NB4 (cell line): Measurements from ENCODE around the gene FIG4.
"Not testable (repeated sequence)": the region's sequence is repeated elsewhere in the genome, so short reads cannot be mapped to it uniquely, and the experiment has no call there.

Experiments
- DNase-seq: peaks from one replicate; pipeline ENCODE4 v3.0.0; 2010; ENCODE audit warnings: low read depth
- H3K4me3 ChIP-seq: one replicate; pipeline ENCODE4 v1.5.1; 2011; ENCODE audit warnings: mild to moderate bottlenecking, low read depth, low read length, moderate library complexity
- CTCF ChIP-seq: IDR thresholded peaks from one replicate; pipeline ENCODE4 v1.5.1; 2012; ENCODE audit warnings: low read depth, low read length
- MYC ChIP-seq: IDR thresholded peaks from 2 replicates; pipeline ENCODE4 v1.6.1; 2011; ENCODE audit warnings: low read depth, low read length
- POLR2A ChIP-seq: IDR thresholded peaks from 2 replicates; pipeline ENCODE4 v1.6.1; 2011; ENCODE audit warnings: mild to moderate bottlenecking; ENCODE audit not compliant: insufficient read length; ENCODE audit errors: extremely low read depth
- TF ChIP-seq, protein P1 (sequence below): IDR thresholded peaks from 2 replicates; pipeline ENCODE4 v1.6.1; 2011; ENCODE audit warnings: low read depth, low read length

FIG4 gene

DNA sequence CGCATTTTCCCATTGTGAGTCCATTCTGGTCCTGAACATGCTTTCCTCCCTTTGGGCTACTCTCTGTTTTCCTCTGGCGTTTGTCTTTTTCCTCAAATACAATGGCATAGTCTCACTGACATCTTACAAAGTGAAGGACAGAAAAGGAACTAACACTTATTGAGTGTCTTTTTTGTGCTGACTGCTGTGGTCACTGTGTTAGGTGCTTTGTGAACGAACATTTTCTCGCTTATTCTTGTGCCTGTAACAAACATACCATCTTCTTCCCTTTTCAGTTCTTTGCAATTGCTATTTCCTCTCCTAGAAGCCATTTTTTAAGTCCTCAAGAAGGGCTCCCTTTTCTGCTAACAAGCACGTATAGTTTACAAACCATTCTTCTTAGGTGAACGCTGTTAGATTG, 15.4 kb downstream of the FIG4 start:
- no peak for TF ChIP-seq CTCF
- TF ChIP-seq MYC, result no peak
- TF ChIP-seq, protein P1, sequence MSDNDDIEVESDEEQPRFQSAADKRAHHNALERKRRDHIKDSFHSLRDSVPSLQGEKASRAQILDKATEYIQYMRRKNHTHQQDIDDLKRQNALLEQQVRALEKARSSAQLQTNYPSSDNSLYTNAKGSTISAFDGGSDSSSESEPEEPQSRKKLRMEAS, result no peak
- TF ChIP-seq POLR2A, result no peak
- no peak overlapping the region for H3K4me3 ChIP-seq
- DNase-seq, result no peak

DNA sequence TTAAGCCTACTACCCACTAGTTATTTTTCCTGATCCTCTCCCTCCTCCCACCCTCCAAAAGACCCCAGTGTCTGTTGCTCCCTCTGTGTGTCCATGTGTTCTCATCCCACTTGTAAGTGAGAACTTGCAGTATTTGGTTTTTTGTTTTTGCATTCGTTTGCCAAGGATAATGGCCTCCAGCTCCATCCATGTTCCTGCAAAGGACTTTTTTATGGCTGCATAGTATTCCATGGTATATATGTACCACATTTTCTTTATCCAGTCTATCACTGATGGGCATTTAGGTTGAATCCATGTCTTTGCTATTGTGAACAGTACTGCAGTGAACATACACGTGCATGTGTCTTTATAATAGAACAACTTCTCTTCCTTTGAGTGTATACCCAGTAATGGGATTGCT, 17.0 kb downstream of the FIG4 start:
- not testable (repeated sequence) for H3K4me3 ChIP-seq, DNase-seq

DNA sequence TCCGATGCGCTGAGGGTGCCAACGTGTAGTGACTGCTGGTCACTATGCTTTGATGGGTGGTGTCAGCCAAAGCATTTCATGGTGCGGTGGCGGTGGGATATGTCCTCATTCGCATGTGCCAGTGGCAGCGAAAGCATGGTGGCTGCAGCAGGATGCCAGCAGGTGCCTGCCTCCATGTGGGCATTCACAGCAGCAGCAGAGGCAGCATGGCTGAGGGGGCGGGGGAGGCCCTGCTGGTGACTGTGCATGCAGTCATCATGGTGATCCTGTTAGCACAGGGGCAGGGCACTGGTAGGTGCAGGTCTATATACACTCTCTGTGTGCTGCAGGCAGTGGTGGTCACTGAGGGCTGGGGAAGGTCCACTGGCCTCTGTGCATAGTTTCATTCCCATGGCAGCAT, 22.0 kb downstream of the FIG4 start:
- TF ChIP-seq CTCF (no peak), POLR2A (no peak), MYC (no peak)
- TF ChIP-seq, protein P1, result no peak
- H3K4me3 ChIP-seq, result no peak overlapping the region

DNA sequence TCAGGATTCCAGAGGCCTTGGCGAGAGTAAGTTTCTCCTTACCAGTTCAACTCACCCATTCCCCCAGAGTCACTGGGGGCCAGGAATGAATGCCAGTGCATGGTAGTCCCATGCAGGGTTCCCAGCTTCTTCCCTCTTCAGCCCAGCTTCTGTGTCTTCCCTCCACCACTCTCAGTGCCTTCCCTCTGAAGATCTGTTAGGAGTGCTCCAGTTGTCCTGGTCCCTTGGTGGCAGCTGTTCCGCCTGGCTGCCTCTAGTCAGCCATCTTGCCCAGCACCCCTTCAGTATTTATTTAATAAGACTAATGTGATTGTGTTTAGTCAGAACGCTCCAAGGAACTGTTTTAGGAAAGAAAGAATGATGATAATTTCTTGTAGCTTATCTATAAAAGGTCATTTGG, 23.1 kb downstream of the FIG4 start:
- TF ChIP-seq MYC (no peak), CTCF (no peak), POLR2A (no peak)
- TF ChIP-seq, protein P1, result no peak
- no peak overlapping the region for H3K4me3 ChIP-seq
- DNase-seq, result no peak

More for the DNA sequence above, 22.0 kb downstream of the FIG4 start:
- no peak for DNase-seq

GRCh38 chr6:109714611-109715010, 23.5 kb downstream of the FIG4 start:
- no peak for DNase-seq
- TF ChIP-seq MYC, result no peak
- TF ChIP-seq CTCF, result no peak
- H3K4me3 ChIP-seq, result no peak overlapping the region

DNA sequence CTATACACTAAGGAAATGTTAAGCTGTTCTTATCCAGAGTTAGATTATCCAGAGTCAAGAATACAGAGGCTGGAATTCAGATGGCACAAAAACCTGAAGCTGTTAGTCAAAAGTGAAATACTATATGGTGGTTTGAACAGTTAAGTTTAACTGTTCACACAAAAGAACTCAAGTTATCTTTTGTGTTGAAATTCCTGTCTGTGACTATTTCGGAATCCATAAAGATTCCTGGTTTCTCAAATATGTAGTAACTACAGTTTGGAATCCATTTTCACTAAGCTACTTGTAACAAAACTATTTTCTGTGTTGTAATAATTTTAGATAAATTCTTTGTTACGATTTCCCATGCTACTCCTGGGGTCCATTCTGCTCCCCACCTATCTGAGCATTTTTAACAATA, 24.5 kb downstream of the FIG4 start:
- TF ChIP-seq MYC (no peak), POLR2A (no peak), CTCF (no peak)
- TF ChIP-seq, protein P1, result no peak
- no peak for DNase-seq
- no peak overlapping the region for H3K4me3 ChIP-seq
